Ishikawa (cell line): ENCODE measurements around the gene ZNF467.

Source experiments
- CEBPB ChIP-seq: IDR thresholded peaks from 2 replicates; pipeline ENCODE4 v1.6.1; 2012
- CREB1 ChIP-seq: IDR thresholded peaks from 2 replicates; pipeline ENCODE4 v1.6.1; 2012; ENCODE audit warnings: low read depth
- EGR1 ChIP-seq: IDR thresholded peaks from 2 replicates; pipeline ENCODE4 v1.6.1; 2012
- EP300 ChIP-seq: IDR thresholded peaks from 2 replicates; pipeline ENCODE4 v1.6.1; 2012; ENCODE audit warnings: borderline replicate concordance
- FOXM1 ChIP-seq: IDR thresholded peaks from 2 replicates; pipeline ENCODE4 v1.6.1; 2012; ENCODE audit warnings: low read depth, borderline replicate concordance
- MAX ChIP-seq: IDR thresholded peaks from 2 replicates; pipeline ENCODE4 v1.6.1; 2012
- NFIC ChIP-seq: IDR thresholded peaks from 2 replicates; pipeline ENCODE4 v1.6.1; 2012
- RAD21 ChIP-seq: IDR thresholded peaks from 2 replicates; pipeline ENCODE4 v1.6.1; 2012; ENCODE audit warnings: low read depth
- REST ChIP-seq: IDR thresholded peaks from 2 replicates; pipeline ENCODE4 v1.6.1; 2012; ENCODE audit warnings: low read depth, mild to moderate bottlenecking
- TAF1 ChIP-seq: IDR thresholded peaks from 2 replicates; pipeline ENCODE4 v1.6.1; 2012; ENCODE audit warnings: low read depth, mild to moderate bottlenecking
- TCF12 ChIP-seq: IDR thresholded peaks from 2 replicates; pipeline ENCODE4 v1.6.1; 2012; ENCODE audit warnings: low read depth
- TEAD4 ChIP-seq: IDR thresholded peaks from 2 replicates; pipeline ENCODE4 v1.6.1; 2012
- USF1 ChIP-seq: IDR thresholded peaks from 2 replicates; pipeline ENCODE4 v1.6.1; 2012
- YY1 ChIP-seq: IDR thresholded peaks from 2 replicates; pipeline ENCODE4 v1.6.1; 2012; ENCODE audit warnings: low read depth
- ZBTB7A ChIP-seq: IDR thresholded peaks from 2 replicates; pipeline ENCODE4 v1.6.1; 2012; ENCODE audit warnings: low read depth

Gene ZNF467

DNA sequence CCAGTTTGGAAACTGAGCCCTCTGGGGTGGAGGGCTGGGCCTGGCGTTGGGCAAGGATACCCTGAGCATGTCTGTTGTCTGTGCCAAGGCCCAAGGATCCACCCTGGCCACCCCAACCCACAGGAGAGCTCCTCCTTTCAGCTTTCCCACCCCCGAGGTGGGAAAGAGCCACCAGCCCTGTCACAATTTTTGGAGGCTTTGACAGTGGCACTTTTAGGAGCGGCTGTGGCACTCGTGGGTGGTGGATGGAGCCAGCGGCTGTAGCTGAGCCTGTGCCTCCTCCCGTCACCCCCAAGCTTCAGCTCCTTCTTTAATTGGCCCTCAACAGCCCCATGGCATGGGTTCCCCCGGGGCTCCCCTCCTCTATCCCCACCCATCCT lies 46.6 kb upstream of the ZNF467 start:
- TF ChIP-seq TEAD4 (no peak), YY1 (no peak), FOXM1 (no peak), RAD21 (no peak), REST (no peak), USF1 (no peak), CEBPB (no peak), TAF1 (no peak), EGR1 (no peak), MAX (no peak), EP300 (no peak), NFIC (no peak), CREB1 (no peak), ZBTB7A (no peak), TCF12 (no peak)

GRCh38 chr7:149819141-149819960 lies 46.0 kb upstream of the ZNF467 start:
- TF ChIP-seq MAX: no peak
- TF ChIP-seq NFIC: no peak
- TF ChIP-seq TAF1: no peak
- no peak for TF ChIP-seq REST
- TF ChIP-seq EGR1: no peak
- TF ChIP-seq FOXM1: no peak
- TF ChIP-seq TEAD4: no peak

DNA sequence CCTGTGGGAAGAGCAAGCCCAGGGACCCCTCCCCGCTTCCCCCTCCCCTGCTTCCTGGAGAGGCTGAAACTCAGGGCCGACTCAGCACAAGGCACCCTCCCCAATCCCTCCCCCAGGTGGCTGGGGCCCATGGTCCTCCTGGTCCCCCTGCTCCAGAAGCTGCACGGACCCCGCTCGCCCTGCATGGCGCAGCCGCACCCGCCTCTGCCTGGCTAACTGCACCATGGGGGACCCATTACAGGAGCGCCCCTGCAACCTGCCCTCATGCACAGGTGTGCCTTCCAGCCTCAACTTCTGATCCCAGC lies 45.1 kb upstream of the ZNF467 start:
- TF ChIP-seq USF1 (no peak), CREB1 (no peak), EGR1 (no peak), MAX (no peak), NFIC (no peak), RAD21 (no peak), TEAD4 (no peak), YY1 (no peak)

DNA sequence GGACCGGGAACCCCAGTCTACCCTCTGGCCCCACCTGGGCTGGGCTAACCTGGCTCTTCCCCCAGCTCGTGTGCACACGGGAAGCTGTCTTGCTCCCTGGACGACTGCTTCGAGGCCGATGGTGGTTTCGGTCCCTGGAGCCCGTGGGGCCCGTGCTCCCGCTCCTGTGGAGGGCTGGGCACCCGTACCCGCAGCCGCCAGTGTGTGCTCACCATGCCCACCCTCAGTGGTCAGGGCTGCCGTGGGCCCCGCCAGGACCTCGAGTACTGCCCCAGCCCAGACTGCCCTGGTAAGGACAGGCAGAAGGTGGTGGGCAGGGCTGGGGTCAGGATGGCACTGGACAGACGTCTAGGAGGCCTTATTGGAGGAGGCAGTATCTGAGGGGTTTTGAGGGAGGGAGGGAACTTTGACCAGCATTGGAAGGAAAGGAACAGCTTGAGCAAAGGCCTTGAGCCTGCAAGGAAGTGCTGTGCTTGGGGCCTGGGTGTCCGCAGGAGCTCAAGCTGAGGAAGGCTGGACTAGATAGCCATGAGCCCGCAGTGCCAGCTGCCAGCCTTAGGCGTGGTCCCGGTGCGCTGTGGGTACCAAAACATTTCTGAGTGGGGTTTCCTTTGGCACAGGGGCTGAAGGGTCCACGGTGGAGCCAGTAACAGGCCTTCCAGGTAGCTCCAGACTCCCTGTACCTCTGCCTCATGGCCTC lies 44.6 kb upstream of the ZNF467 start:
- TF ChIP-seq TAF1 (no peak), USF1 (no peak), EP300 (no peak), REST (no peak), CEBPB (no peak), ZBTB7A (no peak), CREB1 (no peak), EGR1 (no peak), NFIC (no peak), MAX (no peak), RAD21 (no peak), TCF12 (no peak)
